ENCODE results near the gene MSGN1. TPM values are rescaled to one million over a fixed set of nuclear protein-coding genes. Genes with fewer than 3 reads are reported as not detected.

Gene MSGN1
- total and polyA plus RNA-seq, 2 of the 8 experiments (the other 6 are each of a cell fraction or from before 2014, with no cell fraction given), result not detected

DNA sequence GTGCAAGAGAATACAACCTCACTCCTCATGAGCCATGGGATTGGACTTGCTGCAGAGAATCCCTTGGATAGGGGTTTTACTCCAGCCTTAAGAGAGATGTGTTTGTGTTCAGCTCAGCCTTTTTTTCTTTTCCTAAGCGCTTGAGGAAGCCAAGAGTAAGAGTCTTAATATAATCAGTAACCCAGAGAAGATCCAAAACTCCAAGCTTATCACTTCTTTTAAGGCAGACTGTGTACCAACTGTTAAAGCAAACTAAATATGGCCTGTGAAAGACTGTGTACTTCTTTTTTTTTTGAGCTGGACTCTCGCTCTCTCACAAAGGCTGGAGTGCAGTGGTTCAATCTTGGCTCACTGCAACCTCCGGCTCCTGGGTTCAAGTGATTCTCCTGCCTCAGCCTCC, 30.4 kb downstream of the MSGN1 start:
- H4K20me1 ChIP-seq (replicated peaks in 1 of 2; ENCODE audit: control insufficient read depth in 1 of 2, insufficient read depth in 2 of 2, low read length in 2 of 2), result no peaks in the 10 kb centered on the region
- ChIA-PET POLR2A (ENCODE audit: partially characterized antibody) (interaction anchor here (0.9 kb wide), 1 partner anchor 93 kb away, joined by 4 read pairs; the partner anchor contains the start of genes GEN1 and SMC6), CTCF (ENCODE audit: partially characterized antibody) (interaction anchor here (0.7 to 8.2 kb wide), 9 partner anchors 8 to 604 kb away, joined by 3 to 60 read pairs (median 4); no protein-coding TSS in a partner anchor)
- no peaks in the 10 kb centered on the region for H3K79me2 ChIP-seq (ENCODE audit: control insufficient read depth in 1 of 2, insufficient read depth in 2 of 2, low read length in 2 of 2)
- no peaks in the 10 kb centered on the region for H3K79me1 ChIP-seq (ENCODE audit: low read depth, low read length)
- H4K5ac ChIP-seq (ENCODE audit: insufficient read length, low read depth, low read length), result no peak overlapping the region
- H3K18ac ChIP-seq (ENCODE audit: extremely low read depth, low read length), result no peak overlapping the region
- no peak overlapping the region for H2BK20ac ChIP-seq (ENCODE audit: low read length)
- H3K23me2 ChIP-seq (ENCODE audit: low read depth, low read length), result no peaks in the 10 kb centered on the region
- DNase-seq (ENCODE audit: low read depth in 1 of 2, low spot score in 2 of 2) (no peak), FAIRE-seq (no peak)
- H2AFZ ChIP-seq (ENCODE audit: low read length), result no peak overlapping the region
- no peaks in the 10 kb centered on the region for H3K36me3 ChIP-seq (ENCODE audit: control insufficient read depth in 2 of 4, insufficient read depth in 4 of 4, low read length in 3 of 4)
- H2BK120ac ChIP-seq (replicated peaks; ENCODE audit: low read depth, low read length), result no peak overlapping the region
- no peak overlapping the region for H2BK15ac ChIP-seq (ENCODE audit: low read length)
- no peak overlapping the region for H2BK12ac ChIP-seq (ENCODE audit: low read depth, low read length)
- H3K14ac ChIP-seq (ENCODE audit: insufficient read length), result no peak overlapping the region
- no peak overlapping the region for H2AK5ac ChIP-seq (ENCODE audit: low read depth, low read length)
- no peak overlapping the region for H4K91ac ChIP-seq (replicated peaks; ENCODE audit: insufficient read length, low read length)
- no peak overlapping the region for H3K23ac ChIP-seq (ENCODE audit: insufficient read length)
- H3K4ac ChIP-seq (replicated peaks; ENCODE audit: insufficient read length, low read depth, low read length), result no peak overlapping the region
- no peak overlapping the region for H2BK5ac ChIP-seq (ENCODE audit: low read depth, low read length)
- no peak overlapping the region for H3K9ac ChIP-seq (replicated peaks in 1 of 4; ENCODE audit: extremely low read depth in 1 of 4, low read depth in 3 of 4, low read length in 3 of 4)
- no peaks in the 10 kb centered on the region for H3K27me3 ChIP-seq (replicated peaks in 1 of 4; ENCODE audit: control insufficient read depth in 3 of 4, extremely low read depth in 1 of 4, insufficient read depth in 3 of 4, low read length in 3 of 4)
- H3K4me3 ChIP-seq (ENCODE audit: extremely low read depth in 1 of 4, insufficient read depth in 2 of 4, low read depth in 3 of 4, low read length in 4 of 4), result no peak overlapping the region
- no peaks in the 10 kb centered on the region for H3K9me3 ChIP-seq (ENCODE audit: insufficient read depth in 2 of 2, low read depth in 1 of 2, low read length in 1 of 2)
- WGBS, 2 experiments (ENCODE audit: extremely low coverage in 1 of 2, insufficient coverage in 1 of 2, insufficient read length in 1 of 2, insufficient replicate concordance in 2 of 2, low coverage in 1 of 2, low lambda C conversion rate in 2 of 2, missing lambda C conversion rate in 1 of 2), result 82% methylated on average over 3 of the region's 3 CpGs; no CpG with 5 or more reads in 1 of the 2 experiments
- H3K4me1 ChIP-seq (replicated peaks in 1 of 4; ENCODE audit: control insufficient read depth in 3 of 4, insufficient read depth in 4 of 4, low read length in 3 of 4), result no peaks in the 10 kb centered on the region
- H4K8ac ChIP-seq (ENCODE audit: extremely low read depth, insufficient read depth, low read length), result no peak overlapping the region
- H3K56ac ChIP-seq (replicated peaks; ENCODE audit: insufficient read length, low read depth, low read length), result no peak overlapping the region
- H3K4me2 ChIP-seq (ENCODE audit: insufficient read depth in 1 of 2, low read depth in 2 of 2, low read length in 2 of 2), result no peak overlapping the region
- H3K27ac ChIP-seq (ENCODE audit: low read depth, low read length), result no peak overlapping the region
- no peak for TF ChIP-seq EZH2 (IDR thresholded peaks at IDR 0.05; ENCODE audit: low read depth, low read length, severe bottlenecking)
- no peak for TF ChIP-seq FOSL1 (IDR thresholded peaks at IDR 0.05; ENCODE audit: insufficient read depth, low read depth, low read length)
- no peak for TF ChIP-seq MAX (IDR thresholded peaks at IDR 0.05)
- no peak for TF ChIP-seq KDM5A (IDR thresholded peaks at IDR 0.05; ENCODE audit: low read length)
- TF ChIP-seq SP4 (IDR thresholded peaks at IDR 0.05; ENCODE audit: low read length), result no peak
- TF ChIP-seq ASH2L (IDR thresholded peaks at IDR 0.05; ENCODE audit: low read length), result no peak
- no peak for TF ChIP-seq RAD21 (IDR thresholded peaks at IDR 0.05 in 1 of 2, conservative IDR thresholded peaks at IDR 0.05 in 1 of 2; ENCODE audit: low read depth in 2 of 2, low read length in 2 of 2)
- no peak for TF ChIP-seq BACH1 (IDR thresholded peaks at IDR 0.05; ENCODE audit: low read length)
- no peak for TF ChIP-seq EGR1 (IDR thresholded peaks at IDR 0.05; ENCODE audit: borderline replicate concordance, low read depth, low read length)
- TF ChIP-seq, protein P1, sequence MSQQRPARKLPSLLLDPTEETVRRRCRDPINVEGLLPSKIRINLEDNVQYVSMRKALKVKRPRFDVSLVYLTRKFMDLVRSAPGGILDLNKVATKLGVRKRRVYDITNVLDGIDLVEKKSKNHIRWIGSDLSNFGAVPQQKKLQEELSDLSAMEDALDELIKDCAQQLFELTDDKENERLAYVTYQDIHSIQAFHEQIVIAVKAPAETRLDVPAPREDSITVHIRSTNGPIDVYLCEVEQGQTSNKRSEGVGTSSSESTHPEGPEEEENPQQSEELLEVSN (IDR thresholded peaks at IDR 0.05), result no peak
- no peak for TF ChIP-seq TAF1 (IDR thresholded peaks at IDR 0.05; ENCODE audit: low read depth, low read length)
- no peak for TF ChIP-seq BCL11A (IDR thresholded peaks at IDR 0.05; ENCODE audit: low read depth in 2 of 2, low read length in 2 of 2)
- TF ChIP-seq HDAC6 (IDR thresholded peaks at IDR 0.05; ENCODE audit: low read depth, low read length), result no peak
- no peak for TF ChIP-seq SIRT6 (IDR thresholded peaks at IDR 0.05; ENCODE audit: low read length)

Data from H1 (cell line).